Lung (tissue), 12 donors: ENCODE results near the gene E2F2. TPM values are rescaled to one million over a fixed set of nuclear protein-coding genes. Genes with fewer than 3 reads are reported as not detected.

ENCODE experiments used
- ATAC-seq: fragments of 200-7000 bp; cut with Tn5 transposase; one replicate; pipeline ENCODE4 v1.9.1; 2020; ENCODE audit warnings: moderate number of reproducible peaks; ENCODE audit not compliant: insufficient read depth, low FRiP score
- DNase-seq, 3 donors: peaks; one replicate each; pipeline ENCODE4 v3.0.0-alpha.2; 2013 to 2017
- H3K27ac ChIP-seq, 2 donors: one replicate each; pipeline ENCODE4 v1.5.1; 2013; ENCODE audit warnings: mild to moderate bottlenecking in 2 of 2, moderate library complexity in 2 of 2, control low read depth in 1 of 2, inconsistent platforms in 1 of 2, low read depth in 1 of 2, low read length in 1 of 2
- H3K27me3 ChIP-seq, 3 donors: one replicate each; pipeline ENCODE4 v1.5.1; 2013; ENCODE audit warnings: low read length in 2 of 3; ENCODE audit not compliant: control insufficient read depth in 3 of 3, insufficient read depth in 3 of 3
- H3K36me3 ChIP-seq, 4 donors: one replicate each; pipeline ENCODE4 v1.5.1; 2013; ENCODE audit warnings: low read length in 4 of 4, mild to moderate bottlenecking in 1 of 4, moderate library complexity in 1 of 4; ENCODE audit not compliant: control insufficient read depth in 4 of 4, insufficient read depth in 4 of 4
- H3K4me1 ChIP-seq, 5 donors: one replicate each; pipeline ENCODE4 v1.5.1; 2013; ENCODE audit warnings: low read length in 5 of 5, mild to moderate bottlenecking in 2 of 5, moderate library complexity in 1 of 5; ENCODE audit not compliant: control insufficient read depth in 5 of 5, insufficient read depth in 5 of 5
- H3K4me3 ChIP-seq: one replicate; pipeline ENCODE4 v1.5.1; 2013; ENCODE audit warnings: mild to moderate bottlenecking, control low read depth, moderate library complexity
- H3K9ac ChIP-seq, 2 donors: one replicate each; pipeline ENCODE4 v1.5.1; 2013; ENCODE audit warnings: low read length in 2 of 2, control low read depth in 1 of 2; ENCODE audit not compliant: insufficient read depth in 1 of 2
- H3K9me3 ChIP-seq, 4 donors: one replicate each; pipeline ENCODE4 v1.5.1; 2013; ENCODE audit warnings: low read length in 3 of 4, mild to moderate bottlenecking in 1 of 4, moderate library complexity in 1 of 4; ENCODE audit not compliant: control insufficient read depth in 4 of 4, insufficient read depth in 3 of 4
- CTCF ChIP-seq: IDR thresholded peaks from 2 replicates; pipeline ENCODE4 v1.5.1; 2012; ENCODE audit warnings: mild to moderate bottlenecking; ENCODE audit errors: control extremely low read depth, extremely low read depth
- WGBS, 2 donors: extraction: QIAGEN DNeasy Blood & Tissue Kit; methylation state at CpG; one replicate each; pipeline ENCODE4 v1.1.7; 2013; 5-methylcytosine and 5-hydroxymethylcytosine counted together
- polyA plus RNA-seq, 2 donors: library from polyadenylated mRNA; stranded (reverse); fragments of 200-250 nt; gene quantifications; one replicate each; pipeline ENCODE4 v1.2.1, GENCODE V29; 2013
- total RNA-seq, 2 donors: library from RNA; depleted of rRNA in 1 of 2; stranded (reverse); fragments of >200 nt in 1 of 2; gene quantifications; one replicate each; pipeline ENCODE4 v1.2.1, GENCODE V29; 2014 to 2021
- donor health status: control.
- donor health status: control.
- donor health status: Bipolar disorder and iron deficiency.
- donor health status: healthy.
- donor health status: DM: yes; HTN: yes; CAD: no.

The E2F2 gene
- total and polyA plus RNA-seq, 4 donors: 0.83 to 4.9 (median 1.5) TPM

GRCh38 chr1:23463286-23463685, 67.7 kb downstream of the E2F2 start:
- Histone ChIP-seq H3K4me1 (peaks cover 0 to 3% (median 0%) of the 10 kb centered on the region in 5 donors), H3K27me3 (no peaks in the 10 kb centered on the region), H3K36me3 (peaks cover 0 to 2% (median 0%) of the 10 kb centered on the region in 4 donors), H3K9ac (no peak overlapping the region), H3K9me3 (no peaks in the 10 kb centered on the region), H3K4me3 (no peak overlapping the region), H3K27ac (no peak overlapping the region)
- TF ChIP-seq CTCF: no peak
- WGBS, 2 donors: 87 to 90% methylated on average over 3 of the region's 3 CpGs
- DNase-seq: no peak
- ATAC-seq: no peak

- Histone ChIP-seq H3K36me3 (no peaks in the 10 kb centered on the region), H3K27ac (no peak overlapping the region), H3K9me3 (no peaks in the 10 kb centered on the region), H3K4me1 (peaks cover 0 to 3% (median 0%) of the 10 kb centered on the region in 5 donors), H3K4me3 (no peak overlapping the region), H3K27me3 (no peaks in the 10 kb centered on the region), H3K9ac (no peak overlapping the region)
- WGBS, 2 donors: 88 to 91% methylated on average over 2 of the region's 2 CpGs
- no peak for TF ChIP-seq CTCF
- ATAC-seq (no peak), DNase-seq (no peak)
Measured at GRCh38 chr1:23462766-23463165, 68.3 kb downstream of the E2F2 start.

GRCh38 chr1:23461050-23461449, 70.0 kb downstream of the E2F2 start:
- Histone ChIP-seq H3K4me1 (peaks cover 0 to 3% (median 0%) of the 10 kb centered on the region in 5 donors), H3K4me3 (no peak overlapping the region), H3K9me3 (no peaks in the 10 kb centered on the region), H3K36me3 (peaks cover 0 to 3% (median 0%) of the 10 kb centered on the region in 4 donors), H3K9ac (no peak overlapping the region), H3K27ac (no peak overlapping the region), H3K27me3 (no peaks in the 10 kb centered on the region)
- TF ChIP-seq CTCF: no peak
- ATAC-seq (no peak), DNase-seq (no peak)
- 87 to 90% methylated on average over 3 of the region's 3 CpGs for WGBS, 2 donors

- Histone ChIP-seq H3K27me3 (no peaks in the 10 kb centered on the region), H3K4me3 (no peak overlapping the region), H3K36me3 (peaks cover 0 to 3% (median 2%) of the 10 kb centered on the region in 4 donors), H3K9me3 (no peaks in the 10 kb centered on the region), H3K9ac (no peak overlapping the region), H3K27ac (no peak overlapping the region), H3K4me1 (peaks cover 0 to 3% (median 0%) of the 10 kb centered on the region in 5 donors)
- no peak for DNase-seq
- WGBS, 2 donors: 85 to 87% methylated on average over 4 of the region's 4 CpGs
- no peak for TF ChIP-seq CTCF
- no peak for ATAC-seq
Measured at GRCh38 chr1:23460519-23460918, 70.5 kb downstream of the E2F2 start.
